H1 (cell line): ENCODE measurements around the gene FUNDC2.

ENCODE experiments used
- CTCF ChIP-seq, 3 experiments: IDR thresholded peaks; 1 replicate in 2 of 3; 2 replicates in 1 of 3; pipeline versions ENCODE4 v1.5.1 to v1.6.1; 2011; ENCODE audit warnings: low read length in 3 of 3, mild to moderate bottlenecking in 3 of 3, inconsistent platforms in 2 of 3, low read depth in 1 of 3, moderate library complexity in 1 of 3; ENCODE audit not compliant: insufficient read depth in 1 of 3; ENCODE audit errors: control extremely low read depth in 1 of 3
- HDAC2 ChIP-seq, 2 experiments: fragments of 300-600 bp in 1 of 2; sonication (generic) in 1 of 2; IDR thresholded peaks; 2 replicates each; pipeline ENCODE4 v1.6.1; 2011 to 2012; ENCODE audit warnings: low read depth in 2 of 2, low read length in 2 of 2, mild to moderate bottlenecking in 2 of 2, moderate library complexity in 2 of 2, borderline replicate concordance in 1 of 2, inconsistent platforms in 1 of 2
- MAFK ChIP-seq: IDR thresholded peaks from 2 replicates; pipeline ENCODE4 v1.6.1; 2012; ENCODE audit warnings: low read depth, mild to moderate bottlenecking, improper control_type of control experiment, low read length
- POLR2A ChIP-seq, 2 experiments: IDR thresholded peaks; 1 replicate in 1 of 2; 2 replicates in 1 of 2; pipeline ENCODE4 v1.6.1; 2011; ENCODE audit warnings: low read depth in 2 of 2, low read length in 2 of 2, mild to moderate bottlenecking in 2 of 2; ENCODE audit errors: control extremely low read depth in 1 of 2
- SP1 ChIP-seq: IDR thresholded peaks from 2 replicates; pipeline ENCODE4 v1.6.1; 2011; ENCODE audit warnings: low read depth, low read length

- no peak for TF ChIP-seq CTCF (IDR thresholded peaks at IDR 0.05; ENCODE audit: control extremely low read depth in 1 of 3, insufficient read depth in 1 of 3, low read depth in 1 of 3, low read length in 3 of 3)
- TF ChIP-seq HDAC2 (IDR thresholded peaks at IDR 0.05; ENCODE audit: borderline replicate concordance in 1 of 2, low read depth in 2 of 2, low read length in 2 of 2), result no peak
- no peak for TF ChIP-seq SP1
- no peak for TF ChIP-seq MAFK
- no peak for TF ChIP-seq POLR2A (IDR thresholded peaks at IDR 0.05; ENCODE audit: control extremely low read depth in 1 of 2, low read depth in 2 of 2, low read length in 2 of 2)
Measured at GRCh38 chrX:155035688-155036087, 9.0 kb downstream of the FUNDC2 start.
